ENCODE results near the gene RPS6KC1.

RPS6KC1 gene

GRCh38 chr1:213122514-213122929 lies 71.5 kb downstream of the RPS6KC1 start:
- no peak overlapping the region for H2AFZ ChIP-seq (ENCODE audit: insufficient read depth, low read length, poor library complexity)
- no peak overlapping the region for H2BK12ac ChIP-seq (ENCODE audit: low read length)
- H3K36me3 ChIP-seq (ENCODE audit: control insufficient read depth in 1 of 2, insufficient read depth in 2 of 2, low read length in 2 of 2), result no peaks in the 10 kb centered on the region
- H3K9me3 ChIP-seq (ENCODE audit: insufficient read depth, low read depth, low read length), result no peaks in the 10 kb centered on the region
- no peak overlapping the region for H3K4ac ChIP-seq (ENCODE audit: low read depth, low read length)
- no peak overlapping the region for H2BK120ac ChIP-seq (ENCODE audit: insufficient read depth, low read length, poor library complexity)
- no peak overlapping the region for H4K91ac ChIP-seq (ENCODE audit: low read depth, low read length)
- no peak overlapping the region for H4K8ac ChIP-seq (ENCODE audit: low read depth, low read length)
- no peak overlapping the region for H3K27ac ChIP-seq (ENCODE audit: low read depth, low read length)
- H3K79me1 ChIP-seq (ENCODE audit: low read length), result no peaks in the 10 kb centered on the region
- H3K14ac ChIP-seq (ENCODE audit: low read length), result no peak overlapping the region
- H3K4me1 ChIP-seq (ENCODE audit: control insufficient read depth in 1 of 2, insufficient read depth in 2 of 2, low read length in 2 of 2), result peaks cover 5% of the 10 kb centered on the region in 2 experiments
- no peak overlapping the region for H2AK5ac ChIP-seq (ENCODE audit: low read length)
- H3K23ac ChIP-seq (ENCODE audit: low read length), result no peak overlapping the region
- H3K4me2 ChIP-seq (ENCODE audit: low read length), result no peak overlapping the region
- H3K79me2 ChIP-seq (ENCODE audit: control insufficient read depth, insufficient read depth, low read length, poor library complexity), result no peaks in the 10 kb centered on the region
- H4K12ac ChIP-seq (ENCODE audit: low read depth, low read length), result no peak overlapping the region
- no peak overlapping the region for H2BK5ac ChIP-seq (ENCODE audit: low read depth, low read length, poor library complexity)
- no peaks in the 10 kb centered on the region for H3K27me3 ChIP-seq (ENCODE audit: insufficient read depth, low read length)
- no peak overlapping the region for H3K4me3 ChIP-seq (ENCODE audit: low read depth, low read length)
- H3K9ac ChIP-seq (ENCODE audit: low read length), result no peak overlapping the region
- DNase-seq, result peak; percentile 11 to 84
- H3K18ac ChIP-seq (ENCODE audit: low read length), result no peak overlapping the region

DNA sequence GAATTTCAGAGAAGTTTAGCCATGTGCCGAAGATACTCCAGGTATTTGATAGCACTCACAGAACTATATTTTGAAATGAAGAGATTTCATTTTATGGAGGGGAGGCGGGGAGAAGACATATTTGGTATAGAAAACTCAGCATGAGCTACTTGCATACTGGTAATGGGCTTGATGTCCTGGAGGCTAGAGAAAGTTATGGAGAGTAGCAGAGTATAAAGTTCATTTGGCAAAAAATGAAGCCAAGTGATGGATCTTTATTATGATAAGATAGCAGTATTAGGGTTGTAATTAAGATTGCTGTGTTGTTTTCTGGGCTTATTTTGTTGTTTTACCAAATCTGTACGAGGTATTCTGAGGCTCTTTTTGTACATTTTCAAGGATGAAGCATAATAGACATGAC lies 72.0 kb downstream of the RPS6KC1 start:
- no peak overlapping the region for H3K4ac ChIP-seq (ENCODE audit: low read depth, low read length)
- WGBS (ENCODE audit: extremely low coverage, insufficient coverage, insufficient read length), result no CpG with 5 or more reads among the region's 3 CpGs
- H3K4me2 ChIP-seq (ENCODE audit: low read length), result no peak overlapping the region
- no peak overlapping the region for H4K91ac ChIP-seq (ENCODE audit: low read depth, low read length)
- H3K27me3 ChIP-seq (ENCODE audit: insufficient read depth, low read length), result no peaks in the 10 kb centered on the region
- H3K79me1 ChIP-seq (ENCODE audit: low read length), result no peaks in the 10 kb centered on the region
- H3K4me1 ChIP-seq (ENCODE audit: control insufficient read depth in 1 of 2, insufficient read depth in 2 of 2, low read length in 2 of 2), result peaks cover 5% of the 10 kb centered on the region in 2 experiments
- H3K36me3 ChIP-seq (ENCODE audit: control insufficient read depth in 1 of 2, insufficient read depth in 2 of 2, low read length in 2 of 2), result no peaks in the 10 kb centered on the region
- H2BK120ac ChIP-seq (ENCODE audit: insufficient read depth, low read length, poor library complexity), result no peak overlapping the region
- no peaks in the 10 kb centered on the region for H3K79me2 ChIP-seq (ENCODE audit: control insufficient read depth, insufficient read depth, low read length, poor library complexity)
- H3K27ac ChIP-seq (ENCODE audit: low read depth, low read length), result no peak overlapping the region
- H2BK5ac ChIP-seq (ENCODE audit: low read depth, low read length, poor library complexity), result no peak overlapping the region
- no peak overlapping the region for H3K23ac ChIP-seq (ENCODE audit: low read length)
- no peak overlapping the region for H4K12ac ChIP-seq (ENCODE audit: low read depth, low read length)
- DNase-seq, result no peak
- H2BK12ac ChIP-seq (ENCODE audit: low read length), result no peak overlapping the region
- no peak overlapping the region for H3K4me3 ChIP-seq (ENCODE audit: low read depth, low read length)
- no peak overlapping the region for H3K9ac ChIP-seq (ENCODE audit: low read length)
- H2AK5ac ChIP-seq (ENCODE audit: low read length), result no peak overlapping the region
- no peak overlapping the region for H3K18ac ChIP-seq (ENCODE audit: low read length)
- H3K9me3 ChIP-seq (ENCODE audit: insufficient read depth, low read depth, low read length), result no peaks in the 10 kb centered on the region
- H3K14ac ChIP-seq (ENCODE audit: low read length), result no peak overlapping the region
- no peak overlapping the region for H4K8ac ChIP-seq (ENCODE audit: low read depth, low read length)
- no peak overlapping the region for H2AFZ ChIP-seq (ENCODE audit: insufficient read depth, low read length, poor library complexity)

- DNase-seq, result peak; percentile 33 to 80
- Histone ChIP-seq H3K36me3 (ENCODE audit: control insufficient read depth in 1 of 2, insufficient read depth in 2 of 2, low read length in 2 of 2) (no peaks in the 10 kb centered on the region), H4K12ac (ENCODE audit: low read depth, low read length) (no peak overlapping the region), H3K4me1 (ENCODE audit: control insufficient read depth in 1 of 2, insufficient read depth in 2 of 2, low read length in 2 of 2) (peaks cover 5% of the 10 kb centered on the region in 2 experiments), H3K4ac (ENCODE audit: low read depth, low read length) (no peak overlapping the region), H3K9me3 (ENCODE audit: insufficient read depth, low read depth, low read length) (no peaks in the 10 kb centered on the region), H3K14ac (ENCODE audit: low read length) (no peak overlapping the region), H2BK5ac (ENCODE audit: low read depth, low read length, poor library complexity) (no peak overlapping the region), H3K27ac (ENCODE audit: low read depth, low read length) (peak overlapping the region; percentile 26), H2BK12ac (ENCODE audit: low read length) (no peak overlapping the region), H4K91ac (ENCODE audit: low read depth, low read length) (no peak overlapping the region), H2BK120ac (ENCODE audit: insufficient read depth, low read length, poor library complexity) (no peak overlapping the region), H3K23ac (ENCODE audit: low read length) (no peak overlapping the region), H2AFZ (ENCODE audit: insufficient read depth, low read length, poor library complexity) (no peak overlapping the region), H2AK5ac (ENCODE audit: low read length) (no peak overlapping the region), H3K18ac (ENCODE audit: low read length) (no peak overlapping the region), H3K4me3 (ENCODE audit: low read depth, low read length) (no peak overlapping the region), H3K27me3 (ENCODE audit: insufficient read depth, low read length) (no peaks in the 10 kb centered on the region), H3K79me1 (ENCODE audit: low read length) (no peaks in the 10 kb centered on the region), H3K9ac (ENCODE audit: low read length) (no peak overlapping the region), H4K8ac (ENCODE audit: low read depth, low read length) (no peak overlapping the region), H3K79me2 (ENCODE audit: control insufficient read depth, insufficient read depth, low read length, poor library complexity) (no peaks in the 10 kb centered on the region), H3K4me2 (ENCODE audit: low read length) (no peak overlapping the region)
- no CpG with 5 or more reads among the region's 2 CpGs for WGBS (ENCODE audit: extremely low coverage, insufficient coverage, insufficient read length)
Observed at GRCh38 chr1:213123536-213123935, 72.5 kb downstream of the RPS6KC1 start.

- Histone ChIP-seq H2BK120ac (ENCODE audit: insufficient read depth, low read length, poor library complexity) (no peak overlapping the region), H2BK12ac (ENCODE audit: low read length) (no peak overlapping the region), H4K12ac (ENCODE audit: low read depth, low read length) (no peak overlapping the region), H3K79me1 (ENCODE audit: low read length) (no peaks in the 10 kb centered on the region), H3K4me1 (ENCODE audit: control insufficient read depth in 1 of 2, insufficient read depth in 2 of 2, low read length in 2 of 2) (peaks cover 5% of the 10 kb centered on the region in 2 experiments), H3K14ac (ENCODE audit: low read length) (no peak overlapping the region), H4K8ac (ENCODE audit: low read depth, low read length) (no peak overlapping the region), H3K79me2 (ENCODE audit: control insufficient read depth, insufficient read depth, low read length, poor library complexity) (no peaks in the 10 kb centered on the region), H3K23ac (ENCODE audit: low read length) (no peak overlapping the region), H3K36me3 (ENCODE audit: control insufficient read depth in 1 of 2, insufficient read depth in 2 of 2, low read length in 2 of 2) (no peaks in the 10 kb centered on the region), H2AK5ac (ENCODE audit: low read length) (no peak overlapping the region), H3K4ac (ENCODE audit: low read depth, low read length) (no peak overlapping the region), H3K27ac (ENCODE audit: low read depth, low read length) (no peak overlapping the region), H3K4me3 (ENCODE audit: low read depth, low read length) (no peak overlapping the region), H4K91ac (ENCODE audit: low read depth, low read length) (no peak overlapping the region), H2BK5ac (ENCODE audit: low read depth, low read length, poor library complexity) (no peak overlapping the region), H3K9me3 (ENCODE audit: insufficient read depth, low read depth, low read length) (no peaks in the 10 kb centered on the region), H2AFZ (ENCODE audit: insufficient read depth, low read length, poor library complexity) (no peak overlapping the region), H3K27me3 (ENCODE audit: insufficient read depth, low read length) (no peaks in the 10 kb centered on the region), H3K4me2 (ENCODE audit: low read length) (no peak overlapping the region), H3K18ac (ENCODE audit: low read length) (no peak overlapping the region), H3K9ac (ENCODE audit: low read length) (no peak overlapping the region)
- DNase-seq, result no peak
- whole genome bisulfite sequencing (ENCODE audit: extremely low coverage, insufficient coverage, insufficient read length), result no CpG with 5 or more reads among the region's 5 CpGs
Observed at GRCh38 chr1:213124590-213124989, 73.5 kb downstream of the RPS6KC1 start.

Data from trophoblast cell (in vitro differentiated cells and primary cell).